ENCODE measurements around the gene OOEP. TPM values are rescaled to one million over a fixed set of nuclear protein-coding genes. Genes with fewer than 3 reads are reported as not detected.

The OOEP gene
- total and polyA plus RNA-seq, 2 donors (not counting 1 experiment from before 2014, with no cell fraction given): 0.70 TPM; not detected in 1

GRCh38 chr6:73325656-73326055 lies 44.0 kb downstream of the OOEP start:
- Mint-ChIP-seq H3K27ac (no peak overlapping the region), H3K9me3 (ENCODE audit: insufficient read depth) (no peaks in the 10 kb centered on the region), H3K4me3 (no peak overlapping the region), H3K4me1 (no peaks in the 10 kb centered on the region), H3K27me3 (peaks cover 28% of the 10 kb centered on the region)
- peaks cover 0 to 6% (median 0%) of the 10 kb centered on the region in 4 experiments for H3K27me3 ChIP-seq (replicated peaks in 1 of 4; ENCODE audit: control extremely low read depth in 1 of 4, control insufficient read depth in 3 of 4, insufficient read depth in 4 of 4, low read length in 3 of 4)
- H3K36me3 ChIP-seq (replicated peaks in 1 of 2; ENCODE audit: control extremely low read depth in 1 of 2, control insufficient read depth in 1 of 2, extremely low read depth in 1 of 2, insufficient read depth in 2 of 2, low read length in 1 of 2): no peaks in the 10 kb centered on the region
- H3K4me2 ChIP-seq (replicated peaks; ENCODE audit: low read depth, low read length, poor library complexity, severe bottlenecking): no peak overlapping the region
- H3K9ac ChIP-seq (ENCODE audit: low read length): no peak overlapping the region
- WGBS (ENCODE audit: insufficient coverage): no CpG with 5 or more reads among the region's 3 CpGs
- H3K27ac ChIP-seq (ENCODE audit: low read length in 2 of 2): no peak overlapping the region
- CTCF ChIA-PET: interaction anchor here (1.2 to 6.0 kb wide), 7 partner anchors 8 to 710 kb away, joined by 4 to 82 read pairs (median 13); no protein-coding TSS in a partner anchor
- intact Hi-C loops (cut with micrococcal nuclease): loop anchor here (1.0 to 5.0 kb wide), 4 partner anchors 144 to 913 kb away; no protein-coding TSS in a partner anchor
- POLR2A ChIA-PET: no interaction called here
- no peaks in the 10 kb centered on the region for H3K9me3 ChIP-seq (ENCODE audit: control extremely low read depth in 1 of 3, control insufficient read depth in 2 of 3, insufficient read depth in 1 of 3, low read length in 2 of 3)
- no peak overlapping the region for H3K4me3 ChIP-seq (ENCODE audit: control extremely low read depth in 1 of 5, extremely low read depth in 1 of 5, insufficient read depth in 1 of 5, low read depth in 2 of 5, low read length in 4 of 5)
- DNase-seq: no peak
- H3K79me2 ChIP-seq (ENCODE audit: control insufficient read depth, insufficient read depth, low read length): no peaks in the 10 kb centered on the region
- no peaks in the 10 kb centered on the region for H3K4me1 ChIP-seq (ENCODE audit: control insufficient read depth in 2 of 2, insufficient read depth in 2 of 2, low read length in 2 of 2)
- no peak for ATAC-seq (ENCODE audit: low read depth)
- H2AFZ ChIP-seq (ENCODE audit: insufficient read depth, low read depth, low read length, poor library complexity, severe bottlenecking): no peak overlapping the region
- TF ChIP-seq, protein P1, sequence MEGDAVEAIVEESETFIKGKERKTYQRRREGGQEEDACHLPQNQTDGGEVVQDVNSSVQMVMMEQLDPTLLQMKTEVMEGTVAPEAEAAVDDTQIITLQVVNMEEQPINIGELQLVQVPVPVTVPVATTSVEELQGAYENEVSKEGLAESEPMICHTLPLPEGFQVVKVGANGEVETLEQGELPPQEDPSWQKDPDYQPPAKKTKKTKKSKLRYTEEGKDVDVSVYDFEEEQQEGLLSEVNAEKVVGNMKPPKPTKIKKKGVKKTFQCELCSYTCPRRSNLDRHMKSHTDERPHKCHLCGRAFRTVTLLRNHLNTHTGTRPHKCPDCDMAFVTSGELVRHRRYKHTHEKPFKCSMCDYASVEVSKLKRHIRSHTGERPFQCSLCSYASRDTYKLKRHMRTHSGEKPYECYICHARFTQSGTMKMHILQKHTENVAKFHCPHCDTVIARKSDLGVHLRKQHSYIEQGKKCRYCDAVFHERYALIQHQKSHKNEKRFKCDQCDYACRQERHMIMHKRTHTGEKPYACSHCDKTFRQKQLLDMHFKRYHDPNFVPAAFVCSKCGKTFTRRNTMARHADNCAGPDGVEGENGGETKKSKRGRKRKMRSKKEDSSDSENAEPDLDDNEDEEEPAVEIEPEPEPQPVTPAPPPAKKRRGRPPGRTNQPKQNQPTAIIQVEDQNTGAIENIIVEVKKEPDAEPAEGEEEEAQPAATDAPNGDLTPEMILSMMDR (IDR thresholded peaks at IDR 0.05): no peak
- no peak for TF ChIP-seq EZH2 (IDR thresholded peaks at IDR 0.05; ENCODE audit: borderline replicate concordance, insufficient read depth, low read depth, low read length, poor library complexity, severe bottlenecking)
- H4K20me1 ChIP-seq (ENCODE audit: control insufficient read depth, insufficient read depth, low read length, poor library complexity, severe bottlenecking): no peaks in the 10 kb centered on the region

- POLR2A ChIA-PET: no interaction called here
- H3K27ac Mint-ChIP-seq: no peak overlapping the region
- no peak for DNase-seq
Observed at GRCh38 chr6:73323323-73323722, 46.4 kb downstream of the OOEP start.

More at GRCh38 chr6:73323323-73323722, 46.4 kb downstream of the OOEP start:
- no peaks in the 10 kb centered on the region for H3K9me3 ChIP-seq (ENCODE audit: control extremely low read depth in 1 of 3, control insufficient read depth in 2 of 3, insufficient read depth in 1 of 3, low read length in 2 of 3)
- no peaks in the 10 kb centered on the region for H3K36me3 ChIP-seq (replicated peaks in 1 of 2; ENCODE audit: control extremely low read depth in 1 of 2, control insufficient read depth in 1 of 2, extremely low read depth in 1 of 2, insufficient read depth in 2 of 2, low read length in 1 of 2)
- intact Hi-C loops (cut with micrococcal nuclease): no loop called here
- TF ChIP-seq, protein P1 (IDR thresholded peaks at IDR 0.05): no peak
- TF ChIP-seq EZH2 (IDR thresholded peaks at IDR 0.05; ENCODE audit: borderline replicate concordance, insufficient read depth, low read depth, low read length, poor library complexity, severe bottlenecking): no peak
- no peak overlapping the region for H3K27ac ChIP-seq (ENCODE audit: low read length in 2 of 2)
- H3K9me3 Mint-ChIP-seq (ENCODE audit: insufficient read depth): no peaks in the 10 kb centered on the region
- 80% methylated on average over 1 of the region's 2 CpGs for WGBS (ENCODE audit: insufficient coverage)
- peaks cover 11% of the 10 kb centered on the region for H3K27me3 Mint-ChIP-seq
- no peaks in the 10 kb centered on the region for H3K79me2 ChIP-seq (ENCODE audit: control insufficient read depth, insufficient read depth, low read length)
- H2AFZ ChIP-seq (ENCODE audit: insufficient read depth, low read depth, low read length, poor library complexity, severe bottlenecking): no peak overlapping the region
- H3K4me1 ChIP-seq (ENCODE audit: control insufficient read depth in 2 of 2, insufficient read depth in 2 of 2, low read length in 2 of 2): no peaks in the 10 kb centered on the region
- H3K4me3 Mint-ChIP-seq: no peak overlapping the region
- ATAC-seq (ENCODE audit: low read depth): no peak
- no peak overlapping the region for H3K4me3 ChIP-seq (ENCODE audit: control extremely low read depth in 1 of 5, extremely low read depth in 1 of 5, insufficient read depth in 1 of 5, low read depth in 2 of 5, low read length in 4 of 5)
- H3K9ac ChIP-seq (ENCODE audit: low read length): no peak overlapping the region
- CTCF ChIA-PET: interaction anchor here (6.0 kb wide), 1 partner anchor 37 kb away, joined by 82 read pairs; no protein-coding TSS in a partner anchor
- no peaks in the 10 kb centered on the region for H3K4me1 Mint-ChIP-seq
- peaks cover 0 to 6% (median 0%) of the 10 kb centered on the region in 4 experiments for H3K27me3 ChIP-seq (replicated peaks in 1 of 4; ENCODE audit: control extremely low read depth in 1 of 4, control insufficient read depth in 3 of 4, insufficient read depth in 4 of 4, low read length in 3 of 4)
- no peaks in the 10 kb centered on the region for H4K20me1 ChIP-seq (ENCODE audit: control insufficient read depth, insufficient read depth, low read length, poor library complexity, severe bottlenecking)
- H3K4me2 ChIP-seq (replicated peaks; ENCODE audit: low read depth, low read length, poor library complexity, severe bottlenecking): no peak overlapping the region
